SK-N-SH treated with all-trans-retinoic acid at 6 μM for 48 hours (cell line): ENCODE measurements around the gene CHN1.

Source experiments
- ATAC-seq: fragments of 200-7000 bp; cut with Tn5 transposase; 3 replicates; pipeline ENCODE4 v1.9.1; 2020; ENCODE audit warnings: mild to moderate bottlenecking, moderate library complexity
- BACH2 ChIP-seq: fragments of 250-450 bp; sonication (Bioruptor Pico); IDR thresholded peaks from 2 replicates; pipeline ENCODE4 v1.9.0; 2021; ENCODE audit warnings: mild to moderate bottlenecking, borderline replicate concordance
- CREB5 ChIP-seq: fragments of 250-450 bp; sonication (Bioruptor Pico); IDR thresholded peaks from 2 replicates; pipeline ENCODE4 v1.5.1; 2020; ENCODE audit warnings: low read depth, mild to moderate bottlenecking, moderate library complexity
- CSDC2 ChIP-seq: fragments of 250-450 bp; sonication (Bioruptor Pico); IDR thresholded peaks from 2 replicates; pipeline ENCODE4 v1.5.0; 2020; ENCODE audit warnings: mild to moderate bottlenecking, moderate library complexity
- CSRNP3 ChIP-seq: fragments of 250-450 bp; sonication (Bioruptor Pico); IDR thresholded peaks from 2 replicates; pipeline ENCODE4 v1.5.1; 2021; ENCODE audit warnings: mild to moderate bottlenecking, moderate library complexity
- ESRRG ChIP-seq: fragments of 250-450 bp; sonication (Bioruptor Pico); IDR thresholded peaks from 2 replicates; pipeline ENCODE4 v1.6.1; 2021; ENCODE audit warnings: mild to moderate bottlenecking
- GLIS3 ChIP-seq: fragments of 250-450 bp; sonication (Bioruptor Pico); IDR thresholded peaks from 2 replicates; pipeline ENCODE4 v1.5.0; 2020; ENCODE audit warnings: mild to moderate bottlenecking, moderate library complexity
- ISL1 ChIP-seq: fragments of 250-450 bp; sonication (Bioruptor Pico); IDR thresholded peaks from 2 replicates; pipeline ENCODE4 v2.1.2; 2022; ENCODE audit warnings: mild to moderate bottlenecking, moderate library complexity
- OSR1 ChIP-seq: fragments of 250-450 bp; sonication (Bioruptor Pico); IDR thresholded peaks from 2 replicates; pipeline ENCODE4 v1.8.0; 2022; ENCODE audit warnings: moderate library complexity, mild to moderate bottlenecking, inconsistent platforms
- PPARA ChIP-seq: fragments of 250-450 bp; sonication (Bioruptor Pico); IDR thresholded peaks from 2 replicates; pipeline ENCODE4 v1.5.0; 2020; ENCODE audit warnings: mild to moderate bottlenecking, borderline replicate concordance
- RARB ChIP-seq: fragments of 250-450 bp; sonication (Bioruptor Pico); IDR thresholded peaks from 2 replicates; pipeline ENCODE4 v1.8.0; 2021; ENCODE audit warnings: mild to moderate bottlenecking, moderate library complexity
- SNAI2 ChIP-seq: fragments of 250-450 bp; sonication (Bioruptor Pico); IDR thresholded peaks from 2 replicates; pipeline ENCODE4 v1.5.0; 2020; ENCODE audit warnings: mild to moderate bottlenecking, moderate library complexity
- TCF4 ChIP-seq: fragments of 250-450 bp; sonication (Bioruptor Pico); IDR thresholded peaks from 2 replicates; pipeline ENCODE4 v1.8.0; 2021; ENCODE audit warnings: mild to moderate bottlenecking, moderate library complexity, borderline replicate concordance
- TOX ChIP-seq: fragments of 250-450 bp; sonication (Bioruptor Pico); IDR thresholded peaks from 2 replicates; pipeline ENCODE4 v1.8.0; 2021; ENCODE audit warnings: mild to moderate bottlenecking, moderate library complexity, borderline replicate concordance
- ZC3H10 ChIP-seq: fragments of 250-450 bp; sonication (Bioruptor Pico); IDR thresholded peaks from 2 replicates; pipeline ENCODE4 v1.5.1; 2021; ENCODE audit warnings: mild to moderate bottlenecking, moderate library complexity
- ZFP3 ChIP-seq: fragments of 250-450 bp; sonication (Bioruptor Pico); IDR thresholded peaks from 2 replicates; pipeline ENCODE4 v1.5.0; 2020; ENCODE audit warnings: mild to moderate bottlenecking, moderate library complexity
- ZFP30 ChIP-seq: fragments of 450-650 bp; formaldehyde crosslinking; IDR thresholded peaks from 2 replicates; pipeline ENCODE4 v1.5.0; 2022; ENCODE audit warnings: mild to moderate bottlenecking, moderate library complexity
- ZNF565 ChIP-seq: fragments of 450-650 bp; formaldehyde crosslinking; conservative IDR thresholded peaks from 2 replicates; pipeline ENCODE4 v1.5.0; 2020; ENCODE audit warnings: low read depth, mild to moderate bottlenecking, moderate library complexity
- ZNF70 ChIP-seq: fragments of 450-650 bp; formaldehyde crosslinking; IDR thresholded peaks from 2 replicates; pipeline ENCODE4 v1.5.0; 2020; ENCODE audit warnings: mild to moderate bottlenecking, moderate library complexity
- TF ChIP-seq, protein P1 (sequence below): fragments of 250-450 bp; sonication (Bioruptor Pico); IDR thresholded peaks from 2 replicates; pipeline ENCODE4 v1.8.0; 2021; ENCODE audit warnings: low read depth, mild to moderate bottlenecking, moderate library complexity, borderline replicate concordance
- TF ChIP-seq, protein P2 (sequence below): fragments of 250-450 bp; sonication (Bioruptor Pico); IDR thresholded peaks from 2 replicates; pipeline ENCODE4 v1.8.0; 2020; ENCODE audit warnings: mild to moderate bottlenecking, moderate library complexity, borderline replicate concordance
- TF ChIP-seq, protein P3 (sequence below): fragments of 250-450 bp; sonication (Bioruptor Pico); IDR thresholded peaks from 2 replicates; pipeline ENCODE4 v1.5.0; 2020; ENCODE audit warnings: mild to moderate bottlenecking, moderate library complexity

Gene CHN1

GRCh38 chr2:174841936-174842335, 163.2 kb downstream of the CHN1 start:
- no peak for TF ChIP-seq ZFP3 (CRISPR knock-in tag)
- no peak for TF ChIP-seq ESRRG (CRISPR knock-in tag)
- no peak for TF ChIP-seq BACH2
- no peak for TF ChIP-seq PPARA (CRISPR knock-in tag)
- TF ChIP-seq, protein P1, sequence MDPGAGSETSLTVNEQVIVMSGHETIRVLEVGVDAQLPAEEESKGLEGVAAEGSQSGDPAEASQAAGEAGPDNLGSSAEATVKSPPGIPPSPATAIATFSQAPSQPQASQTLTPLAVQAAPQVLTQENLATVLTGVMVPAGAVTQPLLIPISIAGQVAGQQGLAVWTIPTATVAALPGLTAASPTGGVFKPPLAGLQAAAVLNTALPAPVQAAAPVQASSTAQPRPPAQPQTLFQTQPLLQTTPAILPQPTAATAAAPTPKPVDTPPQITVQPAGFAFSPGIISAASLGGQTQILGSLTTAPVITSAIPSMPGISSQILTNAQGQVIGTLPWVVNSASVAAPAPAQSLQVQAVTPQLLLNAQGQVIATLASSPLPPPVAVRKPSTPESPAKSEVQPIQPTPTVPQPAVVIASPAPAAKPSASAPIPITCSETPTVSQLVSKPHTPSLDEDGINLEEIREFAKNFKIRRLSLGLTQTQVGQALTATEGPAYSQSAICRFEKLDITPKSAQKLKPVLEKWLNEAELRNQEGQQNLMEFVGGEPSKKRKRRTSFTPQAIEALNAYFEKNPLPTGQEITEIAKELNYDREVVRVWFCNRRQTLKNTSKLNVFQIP (CRISPR knock-in tag): no peak
- no peak for TF ChIP-seq OSR1 (CRISPR knock-in tag)
- no peak for TF ChIP-seq CSDC2 (CRISPR knock-in tag)
- TF ChIP-seq RARB (CRISPR knock-in tag): no peak
- no peak for TF ChIP-seq CSRNP3 (CRISPR knock-in tag)
- no peak for TF ChIP-seq ZNF565 (CRISPR knock-in tag)
- TF ChIP-seq, protein P2, sequence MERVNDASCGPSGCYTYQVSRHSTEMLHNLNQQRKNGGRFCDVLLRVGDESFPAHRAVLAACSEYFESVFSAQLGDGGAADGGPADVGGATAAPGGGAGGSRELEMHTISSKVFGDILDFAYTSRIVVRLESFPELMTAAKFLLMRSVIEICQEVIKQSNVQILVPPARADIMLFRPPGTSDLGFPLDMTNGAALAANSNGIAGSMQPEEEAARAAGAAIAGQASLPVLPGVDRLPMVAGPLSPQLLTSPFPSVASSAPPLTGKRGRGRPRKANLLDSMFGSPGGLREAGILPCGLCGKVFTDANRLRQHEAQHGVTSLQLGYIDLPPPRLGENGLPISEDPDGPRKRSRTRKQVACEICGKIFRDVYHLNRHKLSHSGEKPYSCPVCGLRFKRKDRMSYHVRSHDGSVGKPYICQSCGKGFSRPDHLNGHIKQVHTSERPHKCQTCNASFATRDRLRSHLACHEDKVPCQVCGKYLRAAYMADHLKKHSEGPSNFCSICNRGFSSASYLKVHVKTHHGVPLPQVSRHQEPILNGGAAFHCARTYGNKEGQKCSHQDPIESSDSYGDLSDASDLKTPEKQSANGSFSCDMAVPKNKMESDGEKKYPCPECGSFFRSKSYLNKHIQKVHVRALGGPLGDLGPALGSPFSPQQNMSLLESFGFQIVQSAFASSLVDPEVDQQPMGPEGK (CRISPR knock-in tag): no peak
- no peak for TF ChIP-seq TCF4 (CRISPR knock-in tag)
- TF ChIP-seq ZFP30: no peak
- no peak for TF ChIP-seq ZNF70 (CRISPR knock-in tag)
- TF ChIP-seq, protein P3, sequence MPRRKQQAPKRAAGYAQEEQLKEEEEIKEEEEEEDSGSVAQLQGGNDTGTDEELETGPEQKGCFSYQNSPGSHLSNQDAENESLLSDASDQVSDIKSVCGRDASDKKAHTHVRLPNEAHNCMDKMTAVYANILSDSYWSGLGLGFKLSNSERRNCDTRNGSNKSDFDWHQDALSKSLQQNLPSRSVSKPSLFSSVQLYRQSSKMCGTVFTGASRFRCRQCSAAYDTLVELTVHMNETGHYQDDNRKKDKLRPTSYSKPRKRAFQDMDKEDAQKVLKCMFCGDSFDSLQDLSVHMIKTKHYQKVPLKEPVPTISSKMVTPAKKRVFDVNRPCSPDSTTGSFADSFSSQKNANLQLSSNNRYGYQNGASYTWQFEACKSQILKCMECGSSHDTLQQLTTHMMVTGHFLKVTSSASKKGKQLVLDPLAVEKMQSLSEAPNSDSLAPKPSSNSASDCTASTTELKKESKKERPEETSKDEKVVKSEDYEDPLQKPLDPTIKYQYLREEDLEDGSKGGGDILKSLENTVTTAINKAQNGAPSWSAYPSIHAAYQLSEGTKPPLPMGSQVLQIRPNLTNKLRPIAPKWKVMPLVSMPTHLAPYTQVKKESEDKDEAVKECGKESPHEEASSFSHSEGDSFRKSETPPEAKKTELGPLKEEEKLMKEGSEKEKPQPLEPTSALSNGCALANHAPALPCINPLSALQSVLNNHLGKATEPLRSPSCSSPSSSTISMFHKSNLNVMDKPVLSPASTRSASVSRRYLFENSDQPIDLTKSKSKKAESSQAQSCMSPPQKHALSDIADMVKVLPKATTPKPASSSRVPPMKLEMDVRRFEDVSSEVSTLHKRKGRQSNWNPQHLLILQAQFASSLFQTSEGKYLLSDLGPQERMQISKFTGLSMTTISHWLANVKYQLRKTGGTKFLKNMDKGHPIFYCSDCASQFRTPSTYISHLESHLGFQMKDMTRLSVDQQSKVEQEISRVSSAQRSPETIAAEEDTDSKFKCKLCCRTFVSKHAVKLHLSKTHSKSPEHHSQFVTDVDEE (CRISPR knock-in tag): no peak
- no peak for TF ChIP-seq SNAI2 (CRISPR knock-in tag)
- no peak for TF ChIP-seq GLIS3
- no peak for TF ChIP-seq CREB5 (CRISPR knock-in tag)
- ATAC-seq: no peak

DNA sequence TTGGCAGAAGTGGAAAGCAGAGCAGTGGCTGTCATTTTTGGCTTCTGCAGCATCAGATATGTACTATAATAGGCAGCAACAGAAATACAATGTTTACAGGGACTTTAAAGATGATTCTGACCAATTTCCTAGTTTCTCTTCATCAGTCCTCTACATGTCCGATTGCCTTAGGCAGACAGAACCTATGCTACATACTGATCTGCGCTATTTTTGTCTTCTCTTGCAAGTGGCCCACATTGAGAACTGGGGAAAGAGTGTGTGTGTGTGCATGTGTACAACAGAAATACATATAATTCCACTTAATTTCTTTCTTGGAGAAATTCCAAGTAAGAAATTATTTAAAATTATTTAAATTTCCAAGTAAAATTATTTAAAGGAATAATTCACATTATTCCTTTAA, 163.8 kb downstream of the CHN1 start:
- TF ChIP-seq PPARA (CRISPR knock-in tag): no peak
- no peak for TF ChIP-seq ZFP3 (CRISPR knock-in tag)
- no peak for TF ChIP-seq ZFP30
- ATAC-seq: no peak

GRCh38 chr2:174840436-174840835, 164.7 kb downstream of the CHN1 start:
- peak; percentile 47 for ATAC-seq
- no peak for TF ChIP-seq ZNF565 (CRISPR knock-in tag)
- TF ChIP-seq ISL1 (CRISPR knock-in tag): no peak
- no peak for TF ChIP-seq CSRNP3 (CRISPR knock-in tag)
- TF ChIP-seq GLIS3: no peak
- no peak for TF ChIP-seq TOX
- TF ChIP-seq, protein P1 (CRISPR knock-in tag): no peak
- TF ChIP-seq ZNF70 (CRISPR knock-in tag): no peak
- TF ChIP-seq RARB (CRISPR knock-in tag): no peak
- TF ChIP-seq ZC3H10 (CRISPR knock-in tag): no peak
- TF ChIP-seq, protein P2 (CRISPR knock-in tag): no peak
